GM21381 (cell line): ENCODE measurements around the gene HPS1.

Experiments used
- ATAC-seq: cut with Tn5 transposase; IDR thresholded peaks from one replicate; pipeline ENCODE4 v1.9.1; 2021; ENCODE audit warnings: mild to moderate bottlenecking, moderate library complexity; ENCODE audit not compliant: unreplicated experiment

HPS1 gene

GRCh38 chr10:98433881-98434732 is 12.6 kb downstream of the HPS1 start:
- ATAC-seq, result no peak

GRCh38 chr10:98433371-98433770 is 13.4 kb downstream of the HPS1 start:
- ATAC-seq, result no peak

DNA sequence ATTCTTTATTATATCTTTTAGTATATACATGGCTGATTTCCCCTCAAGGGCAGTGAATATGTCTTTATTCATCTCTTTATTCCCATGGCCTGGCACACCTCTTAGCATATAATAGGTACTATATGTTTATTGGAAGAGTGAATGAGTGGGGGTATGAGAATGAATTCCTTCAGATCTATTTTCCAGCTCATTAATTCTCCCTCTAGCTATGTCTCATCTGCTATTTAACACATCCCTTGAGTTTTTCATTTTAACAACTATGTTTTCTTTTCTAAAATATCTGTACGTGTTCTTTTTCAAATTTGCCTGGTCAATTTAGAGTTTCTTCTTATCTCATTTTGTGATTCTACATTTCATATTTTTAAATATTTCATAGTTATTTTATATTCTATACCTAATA is 14.4 kb downstream of the HPS1 start:
- ATAC-seq, result no peak

- no peak for ATAC-seq
Measured at GRCh38 chr10:98431016-98431415, 15.7 kb downstream of the HPS1 start.

DNA sequence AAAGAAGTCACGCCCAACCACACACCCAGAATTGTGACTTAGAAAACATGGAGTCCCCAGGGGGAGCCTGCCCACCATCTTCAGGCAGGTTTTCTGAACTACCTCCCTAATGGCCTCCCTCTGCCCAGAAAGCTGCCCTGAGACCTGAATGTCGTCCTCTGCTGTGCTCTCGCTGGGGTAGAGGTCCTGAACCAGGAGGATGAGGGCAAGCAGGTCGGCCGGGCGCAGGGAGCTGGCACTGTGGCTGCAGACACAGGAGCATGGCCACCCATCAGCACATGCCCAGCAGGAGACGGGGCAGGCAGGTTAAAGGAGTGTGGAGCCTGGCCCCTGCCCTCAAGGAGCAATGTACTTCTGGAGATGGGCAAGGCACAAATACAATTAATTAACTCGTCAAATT is 16.3 kb downstream of the HPS1 start:
- no peak for ATAC-seq

- no peak for ATAC-seq
Measured at GRCh38 chr10:98429320-98430072, 17.2 kb downstream of the HPS1 start.

GRCh38 chr10:98427011-98427515 is 19.7 kb downstream of the HPS1 start:
- ATAC-seq, result no peak

DNA sequence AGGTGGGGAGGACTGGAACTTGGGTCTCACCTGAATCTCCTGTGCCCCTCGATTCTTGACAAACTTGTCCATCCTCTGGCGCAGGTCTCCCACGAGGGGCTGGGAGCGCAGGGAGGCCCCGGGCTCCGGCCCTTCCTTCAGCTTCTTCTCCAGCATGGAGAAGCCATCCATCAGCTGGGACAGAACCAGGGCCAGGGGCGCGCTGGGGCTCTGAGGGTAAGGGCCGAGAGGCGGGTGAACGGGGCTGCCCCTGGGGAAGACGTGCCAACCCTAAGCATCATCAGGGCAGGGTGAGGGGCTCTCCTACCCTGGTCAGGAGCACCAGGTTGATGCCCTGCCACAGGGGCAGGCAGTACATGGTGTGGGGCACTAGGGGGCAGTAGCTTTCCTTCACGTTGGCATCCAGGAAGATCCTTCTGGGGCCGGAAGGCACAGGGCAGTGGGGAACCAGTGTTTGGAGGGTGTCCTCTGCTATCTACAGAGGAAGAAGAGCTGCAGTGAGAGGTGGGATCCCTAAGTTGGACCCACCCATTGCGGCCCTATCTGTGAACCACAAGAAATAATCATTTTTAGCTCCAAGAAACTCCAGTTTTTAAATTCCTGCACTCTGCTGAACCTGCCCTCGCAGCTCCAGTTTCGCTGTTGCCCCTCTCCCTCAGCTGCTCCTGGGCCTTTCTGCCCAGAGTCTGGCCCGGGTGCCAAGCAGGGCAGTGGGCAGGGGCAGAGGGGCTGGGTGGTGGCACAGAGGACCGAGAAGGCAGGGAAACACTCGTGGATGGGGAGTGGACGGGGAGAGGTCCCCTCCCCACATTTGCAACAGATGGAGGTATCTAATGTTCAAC is 21.0 kb downstream of the HPS1 start:
- ATAC-seq, result peak; percentile 67

DNA sequence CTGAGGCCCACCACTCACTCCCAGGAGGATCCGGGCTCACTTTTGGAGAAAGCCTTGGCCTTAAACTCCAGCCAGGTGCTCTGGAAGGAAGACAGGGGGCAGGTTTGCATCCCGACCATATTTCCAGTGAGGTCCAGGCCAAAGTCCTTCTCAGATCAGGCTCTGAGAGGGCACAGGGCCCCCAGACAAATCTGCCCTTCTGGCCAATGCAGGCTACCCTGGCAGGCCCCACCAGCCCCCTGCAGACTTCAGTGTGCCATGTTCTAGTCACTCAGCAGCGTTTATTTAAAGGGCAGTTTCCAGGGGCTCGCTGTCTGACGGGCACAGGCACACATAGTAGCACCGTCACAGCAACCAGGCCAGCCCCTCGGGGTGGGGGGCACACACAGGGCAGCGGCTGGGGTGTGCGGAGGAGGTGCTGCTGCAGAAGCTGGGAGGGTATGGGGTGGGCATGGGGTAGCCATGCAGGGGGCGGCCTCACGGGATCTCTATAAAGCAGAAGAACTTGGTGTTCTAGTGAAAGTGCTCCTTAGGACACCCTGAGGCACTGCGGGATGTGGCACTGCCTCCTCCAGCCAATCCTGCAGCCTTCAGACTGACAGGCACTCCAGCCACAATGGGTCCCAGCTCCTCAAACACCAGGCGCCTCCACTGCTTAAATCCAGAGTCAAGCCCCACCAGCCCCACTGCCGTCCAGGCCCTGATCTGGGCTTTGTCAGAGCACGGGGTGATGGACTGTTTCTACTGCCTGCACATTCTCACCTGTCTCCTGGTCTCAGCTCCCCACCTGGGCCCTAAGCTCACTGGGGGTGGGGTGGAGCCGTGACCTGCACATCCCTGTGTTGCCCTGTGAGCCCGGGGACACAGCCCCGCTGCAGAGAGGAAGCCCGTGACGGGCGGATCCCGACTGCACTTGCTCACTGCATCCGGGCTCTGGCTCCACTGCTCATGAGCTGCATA is 22.2 kb downstream of the HPS1 start:
- no peak for ATAC-seq

DNA sequence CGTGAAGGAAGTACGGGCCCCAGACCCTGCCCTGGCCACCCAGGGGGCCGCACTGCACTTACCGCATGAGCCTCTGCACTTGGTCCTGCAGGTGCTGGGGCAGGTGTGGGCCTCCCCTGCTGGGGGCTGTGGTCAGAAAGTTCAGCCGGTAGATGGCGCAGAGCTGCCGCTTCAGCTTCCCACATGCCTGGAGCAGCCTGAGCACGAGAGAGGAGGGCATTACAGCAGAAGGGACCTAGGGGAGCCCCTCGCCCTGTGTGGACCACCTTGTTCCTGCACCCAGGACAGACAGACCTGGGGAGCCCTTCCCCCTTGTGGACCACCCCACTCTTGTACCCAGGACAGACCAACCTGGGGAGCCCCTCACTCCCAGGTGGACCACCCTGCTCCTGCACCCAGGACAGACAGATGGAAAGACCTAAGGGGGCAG is 23.0 kb downstream of the HPS1 start:
- no peak for ATAC-seq

DNA sequence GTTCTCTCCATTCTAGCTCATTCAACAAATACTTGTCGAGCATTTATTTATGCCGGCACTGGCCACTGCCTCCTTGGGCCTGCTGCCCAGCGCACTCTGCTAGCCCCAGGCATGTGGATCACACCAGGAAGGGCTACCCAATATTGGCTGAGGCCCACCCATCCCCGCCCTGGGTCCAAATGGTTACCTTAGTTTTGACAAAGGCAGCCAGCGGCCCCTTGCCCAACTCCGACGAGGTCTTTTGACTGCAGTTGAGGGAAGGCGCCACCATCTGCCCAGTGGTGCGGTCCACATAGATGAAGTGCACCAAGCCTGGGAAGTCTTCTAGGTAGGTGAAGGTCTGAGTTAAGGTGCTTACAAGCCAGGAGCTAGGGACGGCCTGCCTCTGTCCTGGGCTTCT is 24.6 kb downstream of the HPS1 start:
- ATAC-seq, result no peak

DNA sequence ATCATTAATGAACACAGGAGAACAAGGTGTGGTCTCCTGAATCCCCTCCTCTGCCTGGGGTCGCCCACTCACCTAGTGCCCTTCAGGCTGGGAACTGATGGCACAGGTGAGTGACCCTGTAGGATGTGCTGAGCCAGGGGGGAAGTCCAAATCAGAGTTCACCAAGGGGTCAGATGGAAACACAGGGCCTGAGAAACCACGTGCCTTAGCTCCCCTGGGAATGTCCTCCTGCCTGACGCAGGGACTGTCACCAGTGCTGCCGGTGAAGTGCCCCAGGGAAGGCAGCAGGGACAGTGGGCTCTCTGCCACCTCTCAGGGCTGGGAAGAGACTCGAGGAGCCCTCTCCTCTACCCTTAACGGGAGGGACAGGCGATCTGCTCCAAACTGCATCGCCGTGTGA is 25.9 kb downstream of the HPS1 start:
- ATAC-seq, result no peak

DNA sequence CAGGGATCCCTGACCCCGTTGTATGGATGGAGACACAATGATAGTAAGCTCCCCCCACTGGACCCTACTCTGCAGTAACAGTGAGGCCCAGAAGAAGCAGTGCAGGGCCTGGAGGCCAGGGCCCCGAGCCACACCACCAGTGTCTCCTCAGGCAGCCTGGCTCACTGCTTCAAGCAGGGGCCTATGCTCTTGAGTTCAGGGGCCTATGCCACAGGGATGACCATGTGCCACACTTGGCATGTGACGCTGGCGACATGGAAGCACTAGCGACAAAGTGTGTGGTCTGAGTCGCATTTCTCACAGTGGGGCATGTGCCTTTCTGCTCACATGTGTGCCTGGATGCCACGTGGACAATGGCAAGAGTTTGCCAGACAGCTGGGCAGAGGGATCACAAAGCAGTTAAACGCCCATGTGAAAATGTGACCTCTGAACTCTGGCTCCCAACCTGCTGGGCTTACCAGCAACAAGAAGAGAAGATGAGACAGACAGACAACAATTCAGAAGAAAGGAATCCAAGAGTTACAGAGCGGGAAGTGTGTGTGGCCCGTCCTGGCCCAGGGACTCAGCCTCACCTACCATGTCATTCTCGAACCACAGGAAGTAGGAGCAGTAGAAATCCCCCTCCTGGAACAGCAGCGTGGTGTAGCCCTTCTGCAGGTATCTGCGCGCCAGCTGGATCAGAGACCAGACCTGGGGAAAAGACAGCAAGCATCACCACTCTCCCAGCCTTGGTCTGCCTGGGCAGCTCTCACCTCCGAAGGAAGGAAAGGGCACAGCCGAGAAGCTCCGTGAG is 27.1 kb downstream of the HPS1 start:
- no peak for ATAC-seq

DNA sequence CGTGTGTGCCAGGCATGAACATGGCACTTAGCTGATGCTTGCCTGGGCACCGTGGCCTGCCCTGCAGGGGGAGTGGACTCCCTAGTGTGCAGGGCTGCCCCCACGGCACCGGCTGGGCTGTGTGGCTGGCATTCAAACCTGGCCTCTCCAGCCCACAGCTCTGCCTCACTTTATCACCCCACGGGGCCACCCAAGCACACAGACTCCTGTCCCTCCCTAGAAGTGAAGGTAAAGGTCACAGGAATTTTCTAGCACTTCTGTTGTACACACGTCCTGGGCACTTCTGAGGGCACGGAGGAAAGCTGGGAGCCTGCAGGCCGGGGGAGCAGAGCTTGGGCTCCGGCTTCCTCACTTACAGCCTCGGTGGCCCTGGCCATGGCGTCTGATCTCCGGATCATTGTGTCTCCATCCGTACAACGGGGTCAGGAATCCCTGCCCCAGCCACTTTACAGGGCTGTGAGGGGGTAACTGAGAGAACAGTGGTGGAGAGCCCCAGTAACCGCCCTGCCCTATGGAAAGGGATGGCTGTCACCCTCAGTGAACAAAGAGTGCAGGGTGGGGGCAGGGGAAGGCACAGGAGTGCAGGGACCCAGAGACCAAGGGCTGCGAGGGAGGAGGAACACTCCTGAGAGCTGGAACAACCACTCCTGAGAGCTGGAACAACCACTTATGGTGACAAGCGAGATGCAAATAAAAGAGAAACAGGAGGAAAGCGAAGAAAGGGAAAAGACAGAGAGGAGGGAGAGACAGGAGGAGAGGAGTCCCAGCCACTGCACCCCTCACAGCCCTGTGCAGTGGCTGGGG is 27.9 kb downstream of the HPS1 start:
- ATAC-seq, result no peak

DNA sequence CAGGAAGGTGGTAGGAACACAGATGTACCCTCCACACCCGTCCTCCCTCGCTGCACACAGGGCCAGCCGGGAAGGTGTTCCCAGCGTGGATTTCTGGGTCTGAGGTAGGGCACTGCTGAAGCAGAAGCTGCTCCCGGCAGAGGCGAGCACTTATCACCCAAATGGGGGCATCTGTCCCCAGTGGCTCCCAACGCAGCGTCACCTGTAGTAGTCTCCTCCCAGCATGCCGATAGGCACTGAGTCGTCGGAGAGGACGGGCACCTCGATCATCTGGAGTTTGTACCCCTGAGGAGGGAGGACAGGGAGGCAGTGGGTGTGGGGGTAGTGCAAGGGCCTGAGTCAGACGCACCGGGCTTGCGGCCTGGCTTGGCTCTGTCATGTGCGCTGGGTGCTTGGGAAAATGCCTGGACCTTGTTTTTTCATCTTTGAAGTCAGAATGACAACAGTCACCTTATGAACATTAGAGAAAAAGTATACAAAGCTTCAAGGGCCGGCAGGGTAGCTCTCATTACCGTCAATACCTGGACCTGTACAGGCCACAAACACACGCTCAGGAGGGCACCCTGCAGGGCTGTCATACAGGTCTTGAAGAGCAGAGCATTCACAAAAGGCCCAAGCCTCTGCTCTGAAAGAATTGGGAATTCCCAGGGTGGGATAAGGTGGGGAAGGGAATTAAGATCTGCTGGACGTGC is 28.6 kb downstream of the HPS1 start:
- ATAC-seq, result no peak

DNA sequence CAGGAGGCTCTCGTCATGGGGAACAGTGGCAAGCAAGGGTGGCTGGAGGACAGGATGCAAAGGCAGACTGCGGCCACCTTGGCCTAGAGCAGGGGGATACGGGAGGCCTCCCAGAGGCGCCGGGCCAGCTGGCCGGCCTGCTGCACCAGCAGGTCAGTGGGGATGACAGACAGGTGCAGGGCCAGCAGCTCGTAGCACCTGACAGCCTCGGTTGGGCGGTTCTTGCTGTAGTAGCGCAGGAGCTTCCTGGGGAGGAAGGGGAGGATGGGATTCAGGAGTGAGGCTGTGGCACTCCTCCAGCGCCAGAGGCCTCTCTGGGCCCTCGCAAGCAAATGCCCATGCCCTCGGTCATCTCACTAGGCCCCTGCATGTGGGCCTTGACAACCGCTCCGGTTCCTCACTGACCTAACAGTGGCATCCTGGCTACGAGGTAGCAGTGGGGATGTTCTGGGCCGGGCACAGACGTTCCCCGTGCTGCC is 29.2 kb downstream of the HPS1 start:
- no peak for ATAC-seq

- no peak for ATAC-seq
Measured at GRCh38 chr10:98416606-98417388, 29.9 kb downstream of the HPS1 start.
